GM12878 (cell line): ENCODE data around the gene HMCES. TPM values are rescaled to one million over a fixed set of nuclear protein-coding genes. Genes with fewer than 3 reads are reported as not detected.

Source experiments
- BACH1 ChIP-seq: fragments of 450-650 bp; IDR thresholded peaks from 2 replicates; pipeline ENCODE4 v1.6.1; 2017; ENCODE audit warnings: mild to moderate bottlenecking, borderline replicate concordance
- BHLHE40 ChIP-seq, 2 experiments: fragments of 450-650 bp in 1 of 2; IDR thresholded peaks; 2 replicates each; pipeline ENCODE4 v1.6.1; 2011 to 2017; ENCODE audit warnings: low read depth in 2 of 2, borderline replicate concordance in 1 of 2, improper control_type of control experiment in 1 of 2, low read length in 1 of 2, mild to moderate bottlenecking in 1 of 2
- CTCF ChIP-seq, 3 experiments: IDR thresholded peaks in 2 of 3; conservative IDR thresholded peaks in 1 of 3; 2 replicates each; pipeline ENCODE4 v1.5.1; 2011; ENCODE audit warnings: low read depth in 3 of 3, low read length in 3 of 3, mild to moderate bottlenecking in 3 of 3, control low read depth in 2 of 3, moderate library complexity in 2 of 3, inconsistent platforms in 1 of 3, mixed read lengths in 1 of 3; ENCODE audit not compliant: control insufficient read depth in 2 of 3, insufficient read depth in 1 of 3; ENCODE audit errors: extremely low read depth in 1 of 3
- MEF2B ChIP-seq: fragments of 450-650 bp; IDR thresholded peaks from 2 replicates; pipeline ENCODE4 v1.6.1; 2018; ENCODE audit warnings: mild to moderate bottlenecking, moderate library complexity; ENCODE audit not compliant: partially characterized antibody, poor library complexity, severe bottlenecking
- MTA2 ChIP-seq: fragments of 450-650 bp; IDR thresholded peaks from 2 replicates; pipeline ENCODE4 v1.6.1; 2016; ENCODE audit warnings: low read depth, mild to moderate bottlenecking, moderate library complexity
- MYB ChIP-seq: fragments of 150-350 bp; IDR thresholded peaks from 2 replicates; pipeline ENCODE4 v1.6.1; 2014; ENCODE audit warnings: mild to moderate bottlenecking, low read depth, low read length, borderline replicate concordance
- NFYB ChIP-seq: IDR thresholded peaks from 2 replicates; pipeline ENCODE4 v1.6.1; 2011; ENCODE audit warnings: low read depth, mild to moderate bottlenecking, low read length, improper control_type of control experiment, moderate library complexity; ENCODE audit not compliant: insufficient read depth
- NR2F1 ChIP-seq: fragments of 450-650 bp; conservative IDR thresholded peaks from 2 replicates; pipeline ENCODE4 v1.6.1; 2017; ENCODE audit warnings: mild to moderate bottlenecking
- POLR2AphosphoS5 ChIP-seq: IDR thresholded peaks from 2 replicates; pipeline ENCODE4 v1.6.1; 2011; ENCODE audit warnings: mild to moderate bottlenecking, low read length, inconsistent platforms
- RCOR1 ChIP-seq: conservative IDR thresholded peaks from 2 replicates; pipeline ENCODE4 v1.6.1; 2012; ENCODE audit warnings: low read depth, low read length, improper control_type of control experiment
- RFX5 ChIP-seq: IDR thresholded peaks from 2 replicates; pipeline ENCODE4 v1.6.1; 2011; ENCODE audit warnings: low read depth, low read length, improper control_type of control experiment
- SMAD1 ChIP-seq: fragments of 450-650 bp; IDR thresholded peaks from 2 replicates; pipeline ENCODE4 v1.6.1; 2018; ENCODE audit warnings: mild to moderate bottlenecking, low read depth; ENCODE audit not compliant: partially characterized antibody
- SMARCA5 ChIP-seq: fragments of 450-650 bp; IDR thresholded peaks from 2 replicates; pipeline ENCODE4 v1.6.1; 2017; ENCODE audit warnings: mild to moderate bottlenecking
- SMC3 ChIP-seq: IDR thresholded peaks from 2 replicates; pipeline ENCODE4 v1.6.1; 2011; ENCODE audit warnings: low read length, improper control_type of control experiment, borderline replicate concordance
- TCF12 ChIP-seq: IDR thresholded peaks from 2 replicates; pipeline ENCODE4 v1.6.1; 2011; ENCODE audit warnings: low read depth, mild to moderate bottlenecking, low read length
- ZNF207 ChIP-seq: fragments of 450-650 bp; IDR thresholded peaks from 2 replicates; pipeline ENCODE4 v1.6.1; 2014; ENCODE audit warnings: antibody characterized with exemption, mild to moderate bottlenecking, borderline replicate concordance
- ZNF592 ChIP-seq: fragments of 450-650 bp; IDR thresholded peaks from 2 replicates; pipeline ENCODE4 v1.6.1; 2017; ENCODE audit warnings: mild to moderate bottlenecking, moderate library complexity
- ZNF687 ChIP-seq: fragments of 450-650 bp; IDR thresholded peaks from 2 replicates; pipeline ENCODE4 v1.6.1; 2017; ENCODE audit warnings: mild to moderate bottlenecking, moderate library complexity
- polyA plus RNA-seq, 11 experiments: library from polyadenylated mRNA; depleted of rRNA in 4 of 11; unstranded in 6 of 11; stranded (reverse) in 5 of 11; fragments of >200 nt; fragmentation: Nextera tagmentation in 4 of 11; fragmentation: Illumina TruSeq in 1 of 11; extraction: Ambion mirVana in 4 of 11; extraction: Trizol in 1 of 11; gene quantifications; 1 replicate in 1 of 11; 2 replicates in 10 of 11; pipeline versions ENCODE4 v1.2.1 to v1.2.3, GENCODE V29; 2011 to 2016; ENCODE audit warnings: inconsistent platforms in 2 of 11, missing spikeins in 2 of 11, low read depth in 1 of 11
- total RNA-seq, 4 experiments: library from RNA; depleted of rRNA in 3 of 4; stranded (reverse); fragments of >200 nt in 3 of 4; fragmentation: Illumina TruSeq in 1 of 4; extraction: Trizol in 1 of 4; gene quantifications; 2 replicates each; pipeline versions ENCODE4 v1.2.1 to v1.2.3, GENCODE V29; 2013 to 2021

HMCES gene
- total and polyA plus RNA-seq, 10 of the 15 experiments (the other 5 are each of a cell fraction or from before 2014, with no cell fraction given), result 12.4 to 49.8 (median 27.0) TPM

- TF ChIP-seq CTCF (IDR thresholded peaks at IDR 0.05 in 2 of 3, conservative IDR thresholded peaks at IDR 0.05 in 1 of 3; ENCODE audit: control insufficient read depth in 2 of 3, extremely low read depth in 1 of 3, insufficient read depth in 1 of 3, low read depth in 3 of 3, low read length in 3 of 3) (peak in 1 of 3 experiments; percentile 47; a peak in 1 of 6 replicates), TCF12 (0 out of 2 replicates have a peak, but pooled peaks have one; percentile 7), RCOR1 (0 out of 2 replicates have a peak, but pooled peaks have one; percentile 42), SMAD1 (peak; percentile 26), NFYB (peak; percentile 55; the same call in 1 of the 2 replicates), MEF2B (peak; percentile 48), MYB (0 out of 2 replicates have a peak, but pooled peaks have one; percentile 17), RFX5 (peak; percentile 91), MTA2 (no peak), ZNF687 (0 out of 2 replicates have a peak, but pooled peaks have one; percentile 31), SMC3 (no peak), NR2F1 (0 out of 2 replicates have a peak, but pooled peaks have one; percentile 8), POLR2AphosphoS5 (no peak), BACH1 (peak; percentile 83; the same call in 1 of the 2 replicates), BHLHE40 (IDR thresholded peaks at IDR 0.05; ENCODE audit: borderline replicate concordance in 1 of 2, low read depth in 2 of 2, low read length in 1 of 2) (peak; percentile 12 to 48; a peak in 1 of 4 replicates), SMARCA5 (peak; percentile 69; the same call in 1 of the 2 replicates), ZNF207 (0 out of 2 replicates have a peak, but pooled peaks have one; percentile 50), ZNF592 (0 out of 2 replicates have a peak, but pooled peaks have one; percentile 38)
These were observed 35.9 kb downstream of the HMCES start (continued) for GRCh38 chr3:129314386-129315222.
